Femur (tissue), 1 donor: Measurements from ENCODE around the gene SASH3.

Experiments
- DNase-seq: peaks from one replicate; pipeline ENCODE4 v3.0.0-alpha.2; 2017

The SASH3 gene

DNA sequence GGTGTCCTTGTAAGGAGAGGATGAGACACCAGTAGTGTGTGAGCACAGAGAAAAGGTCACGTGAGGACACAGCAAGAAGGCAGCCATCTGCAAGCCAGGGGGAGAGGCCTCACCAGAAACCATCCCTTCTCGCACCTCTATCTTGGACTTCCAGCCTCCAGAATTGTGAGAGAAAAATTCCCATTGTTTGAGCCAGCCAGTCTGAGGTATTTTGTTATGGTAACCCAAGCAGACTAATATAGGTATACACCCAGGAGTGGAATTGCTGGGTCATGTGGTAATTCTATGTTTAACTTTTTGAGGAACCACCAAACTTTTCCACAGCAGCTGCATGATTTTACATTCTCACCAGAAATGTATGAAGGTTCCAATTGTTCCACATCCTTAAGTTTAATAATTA is 38.4 kb downstream of the SASH3 start:
- DNase-seq, result no peak

GRCh38 chrX:129823115-129823514 is 43.4 kb downstream of the SASH3 start:
- DNase-seq, result peak; percentile 30

GRCh38 chrX:129823522-129823921 is 43.8 kb downstream of the SASH3 start:
- no peak for DNase-seq

DNA sequence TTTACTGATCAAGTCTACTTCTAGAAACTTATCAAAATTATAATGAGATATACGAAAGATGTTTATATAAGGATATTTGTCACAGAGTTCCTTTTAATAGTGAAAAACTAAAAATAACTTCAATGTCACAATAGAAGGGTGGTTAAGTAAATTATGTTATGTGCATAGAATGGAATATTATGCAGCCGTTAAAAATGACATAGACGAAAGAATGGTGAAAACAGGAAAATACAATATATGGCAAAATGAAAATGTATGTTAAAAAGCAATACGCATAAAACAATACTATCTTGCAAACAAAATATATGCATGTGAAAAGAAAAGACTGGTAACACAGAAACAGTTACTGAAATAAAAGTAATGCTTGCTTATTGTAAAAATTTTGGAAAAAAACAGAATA is 44.9 kb downstream of the SASH3 start:
- DNase-seq, result no peak

GRCh38 chrX:129825746-129826505 is 46.2 kb downstream of the SASH3 start:
- DNase-seq, result no peak

DNA sequence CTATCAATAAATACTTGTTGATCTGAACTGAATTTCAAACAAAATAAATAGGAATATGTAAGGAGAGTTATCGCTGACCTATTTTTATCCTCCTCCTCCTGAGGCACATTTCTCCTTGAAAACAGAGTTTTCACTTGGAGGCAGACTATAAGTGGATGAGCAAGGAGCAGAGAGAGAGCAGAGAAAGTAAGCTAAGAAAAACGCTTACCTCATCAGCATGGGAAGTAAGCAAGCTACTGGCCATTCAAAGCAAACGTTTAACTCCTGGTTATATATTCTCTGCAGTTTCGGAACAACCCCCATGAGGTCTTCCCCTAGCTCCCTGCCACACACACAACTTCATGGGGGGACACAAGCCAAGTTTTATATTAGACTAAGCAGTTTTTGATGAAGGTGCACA is 50.7 kb downstream of the SASH3 start:
- no peak for DNase-seq

GRCh38 chrX:129831091-129831885 is 51.5 kb downstream of the SASH3 start:
- peak; percentile 71 for DNase-seq

DNA sequence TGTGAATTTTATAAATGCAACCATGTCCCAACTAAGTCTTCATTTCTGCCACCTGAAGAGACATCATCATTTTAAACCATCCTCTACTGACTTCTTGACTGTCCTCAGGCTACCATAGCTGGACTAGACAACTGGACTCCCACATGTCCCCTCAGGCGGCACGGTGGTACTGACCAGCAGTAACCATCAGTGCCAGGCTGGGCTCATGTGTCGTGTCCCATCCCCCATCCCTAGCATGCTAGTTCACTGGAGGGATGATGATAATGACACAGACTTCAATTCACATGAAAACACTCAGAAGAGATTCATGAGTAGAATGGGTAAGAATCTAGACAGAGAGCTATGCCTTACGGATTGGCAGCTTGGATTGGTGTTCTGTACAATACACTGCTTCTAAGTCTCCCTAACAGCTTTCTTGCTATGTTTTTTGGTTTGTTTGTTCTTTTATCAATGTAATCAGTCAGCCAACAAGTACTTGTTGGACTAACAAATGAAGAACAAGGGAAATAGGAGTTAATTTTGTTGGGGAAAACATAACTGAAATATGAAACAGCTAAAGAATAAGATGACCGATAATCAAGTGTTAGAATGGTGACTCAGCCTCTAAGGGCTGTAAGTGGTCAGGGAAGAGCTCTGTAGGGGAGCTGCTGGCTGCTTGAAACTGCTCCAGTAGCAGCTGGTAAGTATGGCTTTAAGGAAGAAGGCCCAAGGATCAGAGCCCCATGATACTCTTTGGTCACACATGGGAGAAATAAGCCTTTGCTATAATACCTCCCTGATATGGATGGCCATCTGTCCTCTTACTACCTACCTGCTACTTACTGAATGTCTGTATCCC is 53.6 kb downstream of the SASH3 start:
- no peak for DNase-seq

- no peak for DNase-seq
Measured at GRCh38 chrX:129836827-129837226, 57.1 kb downstream of the SASH3 start.

DNA sequence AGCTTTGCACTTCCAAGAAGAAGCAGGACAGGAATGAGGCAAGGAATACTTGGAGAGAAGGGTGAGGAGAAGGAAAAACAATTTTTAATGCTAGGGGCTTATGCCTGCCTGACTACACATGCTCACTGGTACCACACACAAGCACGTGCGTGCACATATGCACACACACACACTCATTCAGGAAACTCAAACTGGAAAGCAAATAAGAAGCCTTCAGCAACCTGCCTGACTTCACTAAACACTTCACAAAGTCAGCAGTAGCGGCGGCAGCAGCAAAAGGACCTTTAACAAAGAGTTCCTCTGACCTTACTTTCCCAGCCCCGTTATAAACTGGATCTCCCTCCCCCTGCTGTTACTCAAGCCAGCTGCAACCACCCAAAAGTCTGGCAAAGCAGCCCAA is 60.6 kb downstream of the SASH3 start:
- no peak for DNase-seq

GRCh38 chrX:129842510-129843208 is 62.9 kb downstream of the SASH3 start:
- peak; percentile 41 for DNase-seq

DNA sequence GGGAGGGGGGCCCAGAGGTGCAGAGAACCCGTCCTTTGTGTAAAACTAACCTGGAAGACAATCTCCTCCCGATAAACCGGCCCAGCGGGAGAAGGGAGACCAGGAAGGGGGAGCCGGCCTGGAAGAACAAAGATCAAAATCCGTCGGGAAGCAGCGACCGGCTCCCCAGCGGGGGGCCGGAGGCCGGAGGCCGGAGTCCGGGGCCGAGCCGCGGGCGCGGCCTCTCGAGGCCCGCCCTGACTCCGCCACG is 63.4 kb downstream of the SASH3 start:
- DNase-seq, result no peak

GRCh38 chrX:129843459-129844306 is 63.9 kb downstream of the SASH3 start, which contains the start of gene ZDHHC9:
ZDHHC9 (minus strand) TSS chrX:129843886; CDS start chrX:129841945, 1,941 bp downstream.
- DNase-seq, result peak; percentile 94
